HEK293 (cell line): ENCODE data around the gene PAIP1.

Source experiments
- AEBP2 ChIP-seq: fragments of 450-650 bp; formaldehyde crosslinking; IDR thresholded peaks from 2 replicates; pipeline ENCODE4 v1.5.1; 2016; ENCODE audit warnings: missing biosample characterization, missing genetic modification characterization, borderline replicate concordance
- GFI1B ChIP-seq: fragments of 450-650 bp; formaldehyde crosslinking; IDR thresholded peaks from 2 replicates; pipeline ENCODE4 v1.5.1; 2016; ENCODE audit warnings: missing biosample characterization, missing genetic modification characterization
- GLI2 ChIP-seq: fragments of 450-650 bp; formaldehyde crosslinking; IDR thresholded peaks from 2 replicates; pipeline ENCODE4; 2017; ENCODE audit warnings: missing biosample characterization, missing genetic modification characterization, low read depth, borderline replicate concordance
- GLIS2 ChIP-seq: fragments of 450-650 bp; formaldehyde crosslinking; IDR thresholded peaks from 2 replicates; pipeline ENCODE4 v1.5.1; 2016; ENCODE audit warnings: missing biosample characterization, missing genetic modification characterization
- HOXA7 ChIP-seq: sonication (generic); formaldehyde crosslinking; IDR thresholded peaks from 2 replicates; pipeline ENCODE4 v1.8.1; 2022; ENCODE audit warnings: missing genetic modification reagents, borderline replicate concordance
- KLF10 ChIP-seq: fragments of 450-650 bp; IDR thresholded peaks from 2 replicates; pipeline ENCODE4 v1.5.1; 2018; ENCODE audit warnings: missing biosample characterization, mild to moderate bottlenecking, missing genetic modification characterization
- KLF16 ChIP-seq: fragments of 450-650 bp; formaldehyde crosslinking; IDR thresholded peaks from 2 replicates; pipeline ENCODE4 v1.5.1; 2017; ENCODE audit warnings: missing biosample characterization, missing genetic modification characterization
- MZF1 ChIP-seq: fragments of 450-650 bp; formaldehyde crosslinking; IDR thresholded peaks from 2 replicates; pipeline ENCODE4 v1.5.1; 2017; ENCODE audit warnings: missing biosample characterization, missing genetic modification characterization, borderline replicate concordance
- PRDM1 ChIP-seq: fragments of 450-650 bp; formaldehyde crosslinking; IDR thresholded peaks from 2 replicates; pipeline ENCODE4; 2016; ENCODE audit warnings: missing biosample characterization, missing genetic modification characterization
- SCRT2 ChIP-seq: fragments of 450-650 bp; formaldehyde crosslinking; IDR thresholded peaks from 2 replicates; pipeline ENCODE4 v1.5.1; 2016; ENCODE audit warnings: missing biosample characterization, missing genetic modification characterization
- SP2 ChIP-seq: fragments of 450-650 bp; formaldehyde crosslinking; IDR thresholded peaks from 2 replicates; pipeline ENCODE4 v1.5.1; 2016; ENCODE audit warnings: missing biosample characterization, missing genetic modification characterization
- YY2 ChIP-seq: fragments of 450-650 bp; formaldehyde crosslinking; IDR thresholded peaks from 2 replicates; pipeline ENCODE4 v1.5.1; 2016; ENCODE audit warnings: missing biosample characterization, missing genetic modification characterization
- ZBTB20 ChIP-seq: fragments of 450-650 bp; formaldehyde crosslinking; IDR thresholded peaks from 2 replicates; pipeline ENCODE4 v1.5.1; 2016; ENCODE audit warnings: missing biosample characterization, missing genetic modification characterization
- ZBTB21 ChIP-seq: fragments of 450-650 bp; formaldehyde crosslinking; IDR thresholded peaks from 2 replicates; pipeline ENCODE4 v1.5.1; 2017; ENCODE audit warnings: missing biosample characterization, missing genetic modification characterization
- ZBTB8A ChIP-seq: fragments of 450-650 bp; formaldehyde crosslinking; IDR thresholded peaks from 2 replicates; pipeline ENCODE4 v1.5.1; 2016; ENCODE audit warnings: missing biosample characterization, missing genetic modification characterization
- ZFP3 ChIP-seq: fragments of 450-650 bp; formaldehyde crosslinking; IDR thresholded peaks from 2 replicates; pipeline ENCODE4 v1.5.1; 2016; ENCODE audit warnings: low read depth, missing biosample characterization, missing genetic modification characterization
- ZNF133 ChIP-seq: fragments of 450-650 bp; formaldehyde crosslinking; IDR thresholded peaks from 2 replicates; pipeline ENCODE4 v1.5.1; 2016; ENCODE audit warnings: missing biosample characterization, missing genetic modification characterization
- ZNF138 ChIP-seq: fragments of 450-650 bp; formaldehyde crosslinking; IDR thresholded peaks from 2 replicates; pipeline ENCODE4 v1.5.1; 2016; ENCODE audit warnings: missing biosample characterization, missing genetic modification characterization, borderline replicate concordance
- ZNF140 ChIP-seq: fragments of 450-650 bp; formaldehyde crosslinking; IDR thresholded peaks from 2 replicates; pipeline ENCODE4 v1.5.1; 2016; ENCODE audit warnings: missing biosample characterization, missing genetic modification characterization
- ZNF146 ChIP-seq: fragments of 450-650 bp; formaldehyde crosslinking; IDR thresholded peaks from 2 replicates; pipeline ENCODE4 v1.5.1; 2016; ENCODE audit warnings: missing biosample characterization, missing genetic modification characterization
- ZNF157 ChIP-seq: fragments of 450-650 bp; formaldehyde crosslinking; IDR thresholded peaks from 2 replicates; pipeline ENCODE4 v1.5.1; 2016; ENCODE audit warnings: missing biosample characterization, missing genetic modification characterization
- ZNF169 ChIP-seq: fragments of 450-650 bp; formaldehyde crosslinking; IDR thresholded peaks from 2 replicates; pipeline ENCODE4 v1.5.1; 2016; ENCODE audit warnings: missing biosample characterization, missing genetic modification characterization
- ZNF175 ChIP-seq: fragments of 450-650 bp; formaldehyde crosslinking; IDR thresholded peaks from 2 replicates; pipeline ENCODE4 v1.5.1; 2016; ENCODE audit warnings: missing biosample characterization, missing genetic modification characterization
- ZNF19 ChIP-seq: fragments of 450-650 bp; formaldehyde crosslinking; IDR thresholded peaks from 2 replicates; pipeline ENCODE4; 2016; ENCODE audit warnings: missing biosample characterization, missing genetic modification characterization, low read depth
- ZNF221 ChIP-seq: fragments of 450-650 bp; formaldehyde crosslinking; IDR thresholded peaks from 2 replicates; pipeline ENCODE4 v1.5.1; 2017; ENCODE audit warnings: missing biosample characterization, missing genetic modification characterization, borderline replicate concordance
- ZNF266 ChIP-seq: fragments of 450-650 bp; formaldehyde crosslinking; IDR thresholded peaks from 2 replicates; pipeline ENCODE4 v1.5.1; 2016; ENCODE audit warnings: missing biosample characterization, missing genetic modification characterization, low read depth
- ZNF350 ChIP-seq: fragments of 450-650 bp; formaldehyde crosslinking; IDR thresholded peaks from 2 replicates; pipeline ENCODE4 v1.5.0; 2017; ENCODE audit warnings: missing biosample characterization, mild to moderate bottlenecking, missing genetic modification characterization
- ZNF37A ChIP-seq: fragments of 450-650 bp; IDR thresholded peaks from 2 replicates; pipeline ENCODE4 v1.5.1; 2018; ENCODE audit warnings: missing biosample characterization, missing genetic modification characterization
- ZNF404 ChIP-seq: fragments of 450-650 bp; formaldehyde crosslinking; IDR thresholded peaks from 2 replicates; pipeline ENCODE4 v1.5.1; 2017; ENCODE audit warnings: missing biosample characterization, missing genetic modification characterization
- ZNF433 ChIP-seq: fragments of 450-650 bp; formaldehyde crosslinking; IDR thresholded peaks from 2 replicates; pipeline ENCODE4 v1.5.1; 2016; ENCODE audit warnings: missing biosample characterization, missing genetic modification characterization, low read depth
- ZNF473 ChIP-seq: fragments of 450-650 bp; formaldehyde crosslinking; IDR thresholded peaks from 2 replicates; pipeline ENCODE4 v1.5.1; 2017; ENCODE audit warnings: missing biosample characterization, missing genetic modification characterization
- ZNF529 ChIP-seq: fragments of 450-650 bp; formaldehyde crosslinking; IDR thresholded peaks from 2 replicates; pipeline ENCODE4 v1.5.1; 2017; ENCODE audit warnings: missing genetic modification characterization, missing biosample characterization; ENCODE audit not compliant: insufficient replicate concordance
- ZNF544 ChIP-seq: fragments of 450-650 bp; formaldehyde crosslinking; IDR thresholded peaks from 2 replicates; pipeline ENCODE4 v1.5.0; 2017; ENCODE audit warnings: missing biosample characterization, missing genetic modification characterization
- ZNF558 ChIP-seq: fragments of 450-650 bp; formaldehyde crosslinking; IDR thresholded peaks from 2 replicates; pipeline ENCODE4 v1.5.1; 2016; ENCODE audit warnings: missing biosample characterization, missing genetic modification characterization
- ZNF560 ChIP-seq: fragments of 450-650 bp; formaldehyde crosslinking; IDR thresholded peaks from 2 replicates; pipeline ENCODE4 v1.5.1; 2017; ENCODE audit warnings: missing biosample characterization, missing genetic modification characterization, borderline replicate concordance
- ZNF580 ChIP-seq: fragments of 450-650 bp; formaldehyde crosslinking; IDR thresholded peaks from 2 replicates; pipeline ENCODE4 v1.5.1; 2016; ENCODE audit warnings: missing biosample characterization, missing genetic modification characterization
- ZNF585B ChIP-seq: fragments of 450-650 bp; formaldehyde crosslinking; IDR thresholded peaks from 2 replicates; pipeline ENCODE4 v1.5.1; 2016; ENCODE audit warnings: missing biosample characterization, missing genetic modification characterization
- ZNF629 ChIP-seq: fragments of 450-650 bp; formaldehyde crosslinking; IDR thresholded peaks from 2 replicates; pipeline ENCODE4 v1.5.1; 2017; ENCODE audit warnings: missing biosample characterization, missing genetic modification characterization
- ZNF747 ChIP-seq: fragments of 450-650 bp; formaldehyde crosslinking; IDR thresholded peaks from 2 replicates; pipeline ENCODE4 v1.5.1; 2016; ENCODE audit warnings: missing biosample characterization, missing genetic modification characterization
- ZNF792 ChIP-seq: fragments of 450-650 bp; formaldehyde crosslinking; IDR thresholded peaks from 2 replicates; pipeline ENCODE4 v1.5.1; 2016; ENCODE audit warnings: missing biosample characterization, missing genetic modification characterization
- TF ChIP-seq, protein P1 (sequence below): fragments of 450-650 bp; formaldehyde crosslinking; IDR thresholded peaks from 2 replicates; pipeline ENCODE4 v1.5.1; 2016; ENCODE audit warnings: missing biosample characterization, missing genetic modification characterization

The PAIP1 gene

GRCh38 chr5:43483298-43484105 is 73.4 kb downstream of the PAIP1 start, which contains the start of gene TMEM267 (continued):
- TF ChIP-seq SP2 (tag by site-specific recombination) (peak; percentile 61), ZNF747 (no peak), ZNF792 (tag by site-specific recombination) (no peak), ZNF558 (tag by site-specific recombination) (no peak; the same call in 1 of the 2 replicates), ZNF585B (tag by site-specific recombination) (no peak), ZNF169 (tag by site-specific recombination) (no peak), ZBTB8A (peak; percentile 85), ZFP3 (tag by site-specific recombination) (no peak), ZNF133 (no peak), MZF1 (tag by site-specific recombination) (peak; percentile 23; the same call in 1 of the 2 replicates), KLF10 (tag by site-specific recombination) (peak; percentile 12; the same call in 1 of the 2 replicates), ZNF140 (tag by site-specific recombination) (peak; percentile 23; the same call in 1 of the 2 replicates), ZNF629 (tag by site-specific recombination) (peak; percentile 67), ZNF580 (tag by site-specific recombination) (no peak), GLIS2 (peak; percentile 80), ZBTB20 (tag by site-specific recombination) (peak; percentile 95), ZBTB21 (tag by site-specific recombination) (no peak), GLI2 (tag by site-specific recombination) (0 out of 2 replicates have a peak, but pooled peaks have one; percentile 5), ZNF19 (tag by site-specific recombination) (no peak), ZNF350 (no peak), ZNF473 (no peak), ZNF37A (tag by site-specific recombination) (no peak), ZNF560 (tag by site-specific recombination) (no peak), YY2 (tag by site-specific recombination) (no peak), AEBP2 (0 out of 2 replicates have a peak, but pooled peaks have one; percentile 16), ZNF433 (no peak), PRDM1 (tag by site-specific recombination) (peak; percentile 33; the same call in 1 of the 2 replicates), HOXA7 (CRISPR knock-in tag) (no peak; the same call in 1 of the 2 replicates), ZNF138 (tag by site-specific recombination) (peak; percentile 47; the same call in 1 of the 2 replicates), ZNF146 (tag by site-specific recombination) (no peak), ZNF157 (no peak), ZNF175 (tag by site-specific recombination) (no peak), ZNF529 (tag by site-specific recombination) (no peak), ZNF266 (tag by site-specific recombination) (0 out of 2 replicates have a peak, but pooled peaks have one; percentile 18), ZNF404 (tag by site-specific recombination) (no peak), ZNF221 (no peak), SCRT2 (no peak), ZNF544 (tag by site-specific recombination) (no peak), GFI1B (tag by site-specific recombination) (no peak), KLF16 (tag by site-specific recombination) (peak; percentile 62)
- TF ChIP-seq, protein P1, sequence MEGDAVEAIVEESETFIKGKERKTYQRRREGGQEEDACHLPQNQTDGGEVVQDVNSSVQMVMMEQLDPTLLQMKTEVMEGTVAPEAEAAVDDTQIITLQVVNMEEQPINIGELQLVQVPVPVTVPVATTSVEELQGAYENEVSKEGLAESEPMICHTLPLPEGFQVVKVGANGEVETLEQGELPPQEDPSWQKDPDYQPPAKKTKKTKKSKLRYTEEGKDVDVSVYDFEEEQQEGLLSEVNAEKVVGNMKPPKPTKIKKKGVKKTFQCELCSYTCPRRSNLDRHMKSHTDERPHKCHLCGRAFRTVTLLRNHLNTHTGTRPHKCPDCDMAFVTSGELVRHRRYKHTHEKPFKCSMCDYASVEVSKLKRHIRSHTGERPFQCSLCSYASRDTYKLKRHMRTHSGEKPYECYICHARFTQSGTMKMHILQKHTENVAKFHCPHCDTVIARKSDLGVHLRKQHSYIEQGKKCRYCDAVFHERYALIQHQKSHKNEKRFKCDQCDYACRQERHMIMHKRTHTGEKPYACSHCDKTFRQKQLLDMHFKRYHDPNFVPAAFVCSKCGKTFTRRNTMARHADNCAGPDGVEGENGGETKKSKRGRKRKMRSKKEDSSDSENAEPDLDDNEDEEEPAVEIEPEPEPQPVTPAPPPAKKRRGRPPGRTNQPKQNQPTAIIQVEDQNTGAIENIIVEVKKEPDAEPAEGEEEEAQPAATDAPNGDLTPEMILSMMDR (tag by site-specific recombination) = peak; percentile 60
